Activated naive CD8-positive, alpha-beta T cell treated with anti-CD3 and anti-CD28 coated beads for 36 hours (primary cell): ENCODE measurements around the gene HAUS7. TPM values are rescaled to one million over a fixed set of nuclear protein-coding genes. Genes with fewer than 3 reads are reported as not detected.

Experiments
- DNase-seq: peaks from one replicate; pipeline ENCODE4 v3.0.0; 2021
- H3K27ac Mint-ChIP-seq: one replicate; pipeline ENCODE4 v1.8.0; 2022; ENCODE audit warnings: mild to moderate bottlenecking, moderate library complexity, mixed read lengths
- H3K27me3 Mint-ChIP-seq: one replicate; pipeline ENCODE4 v1.8.0; 2022; ENCODE audit warnings: mild to moderate bottlenecking, mixed read lengths
- H3K36me3 Mint-ChIP-seq: one replicate; pipeline ENCODE4 v1.8.0; 2021; ENCODE audit warnings: mild to moderate bottlenecking, mixed read lengths
- H3K4me1 Mint-ChIP-seq: one replicate; pipeline ENCODE4 v1.8.0; 2021; ENCODE audit warnings: mixed read lengths
- H3K4me3 Mint-ChIP-seq: one replicate; pipeline ENCODE4 v1.8.0; 2022; ENCODE audit warnings: mild to moderate bottlenecking, moderate library complexity, mixed read lengths
- H3K9me3 Mint-ChIP-seq: one replicate; pipeline ENCODE4 v1.8.0; 2022; ENCODE audit warnings: mixed read lengths
- total RNA-seq, 2 experiments: library from RNA; stranded (reverse); gene quantifications; one replicate each; pipeline ENCODE4 v1.2.3, GENCODE V29; 2021

Gene HAUS7
- 10 to 100 TPM; 66.4 to 67.2 TPM for total RNA-seq

- Mint-ChIP-seq H3K4me1 (peaks cover 6% of the 10 kb centered on the region), H3K36me3 (peaks cover 4% of the 10 kb centered on the region), H3K9me3 (no peaks in the 10 kb centered on the region), H3K27me3 (no peaks in the 10 kb centered on the region), H3K4me3 (peak within 1 kb of the TSS; percentile 83), H3K27ac (peak within 1 kb of the TSS; percentile 82)
- DNase-seq, result peak; percentile 85
Measured at GRCh38 chrX:153470411-153471363, at the start of gene HAUS7. Gene HAUS7 (minus strand): TSS chrX:153470576. CDS start chrX:153470557, 19 bp downstream.

GRCh38 chrX:153519569-153520286 is 49.4 kb upstream of the HAUS7 start:
- Mint-ChIP-seq H3K36me3 (no peaks in the 10 kb centered on the region), H3K27me3 (peaks cover 40% of the 10 kb centered on the region), H3K4me3 (no peak overlapping the region), H3K27ac (no peak overlapping the region), H3K4me1 (no peaks in the 10 kb centered on the region), H3K9me3 (no peaks in the 10 kb centered on the region)
- DNase-seq, result no peak

- Mint-ChIP-seq H3K4me1 (no peaks in the 10 kb centered on the region), H3K36me3 (no peaks in the 10 kb centered on the region), H3K9me3 (no peaks in the 10 kb centered on the region), H3K4me3 (no peak overlapping the region), H3K27ac (no peak overlapping the region), H3K27me3 (peaks cover 40% of the 10 kb centered on the region)
- DNase-seq, result no peak
Measured at GRCh38 chrX:153517946-153518834, 47.8 kb upstream of the HAUS7 start.

DNA sequence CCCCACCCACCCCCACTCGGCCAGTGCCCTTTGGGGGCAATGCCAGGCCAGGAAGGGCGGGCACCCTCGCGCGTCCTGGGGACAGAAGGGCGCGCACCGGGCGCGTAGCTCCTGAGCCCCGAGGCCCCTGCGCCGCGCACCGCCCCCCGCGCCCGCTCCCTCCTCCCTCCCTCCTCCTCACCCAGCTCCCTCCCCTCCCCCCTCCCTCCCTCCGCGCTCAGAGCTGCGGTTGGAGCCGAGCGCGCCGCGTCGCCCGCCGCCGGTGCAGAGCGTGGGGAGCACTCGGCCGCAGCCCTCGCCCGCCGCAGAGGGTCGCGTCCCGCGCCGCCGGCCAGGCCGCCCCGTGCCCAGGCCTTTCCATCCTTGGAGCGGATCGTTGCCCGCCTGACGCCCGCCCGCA is 47.0 kb upstream of the HAUS7 start, which contains the start of gene ATP2B3:
Gene ATP2B3 (plus strand): TSS at position 220 of the 400 bp plus-strand sequence. CDS start 18,606 bp downstream, outside the sequence.
- no peaks in the 10 kb centered on the region for H3K4me1 Mint-ChIP-seq
- no peak within 1 kb of the TSS for H3K4me3 Mint-ChIP-seq
- H3K9me3 Mint-ChIP-seq, result no peaks in the 10 kb centered on the region
- no peak within 1 kb of the TSS for H3K27ac Mint-ChIP-seq
- no peaks in the 10 kb centered on the region for H3K36me3 Mint-ChIP-seq
- DNase-seq, result no peak
- H3K27me3 Mint-ChIP-seq, result peaks cover 40% of the 10 kb centered on the region

DNA sequence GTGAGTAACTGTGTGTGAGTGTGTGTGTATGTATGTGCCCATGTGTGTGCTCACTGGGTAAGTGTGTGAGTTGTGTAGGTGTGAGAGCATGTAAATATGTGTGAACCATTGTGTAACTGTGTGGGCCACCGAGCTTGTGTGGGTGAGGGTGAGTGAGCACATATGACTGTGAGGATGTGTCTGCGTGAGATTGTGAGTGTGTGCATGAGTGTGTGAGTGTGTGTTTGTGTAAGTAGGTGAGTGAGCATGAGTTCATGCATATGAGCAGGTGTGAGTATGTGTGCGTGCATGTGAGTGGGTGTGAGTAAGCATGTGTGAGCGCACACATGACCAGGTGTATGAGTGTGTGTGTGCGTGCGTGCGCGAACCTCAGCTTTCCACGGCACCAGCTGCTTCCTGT is 45.7 kb upstream of the HAUS7 start:
- H3K36me3 Mint-ChIP-seq, result no peaks in the 10 kb centered on the region
- H3K4me1 Mint-ChIP-seq, result no peaks in the 10 kb centered on the region
- no peak for DNase-seq
- no peak overlapping the region for H3K4me3 Mint-ChIP-seq
- peaks cover 35% of the 10 kb centered on the region for H3K27me3 Mint-ChIP-seq
- H3K27ac Mint-ChIP-seq, result no peak overlapping the region
- H3K9me3 Mint-ChIP-seq, result no peaks in the 10 kb centered on the region

- Mint-ChIP-seq H3K27ac (no peak overlapping the region), H3K27me3 (peaks cover 34% of the 10 kb centered on the region)
Measured at GRCh38 chrX:153515435-153515834, 45.1 kb upstream of the HAUS7 start.

DNA sequence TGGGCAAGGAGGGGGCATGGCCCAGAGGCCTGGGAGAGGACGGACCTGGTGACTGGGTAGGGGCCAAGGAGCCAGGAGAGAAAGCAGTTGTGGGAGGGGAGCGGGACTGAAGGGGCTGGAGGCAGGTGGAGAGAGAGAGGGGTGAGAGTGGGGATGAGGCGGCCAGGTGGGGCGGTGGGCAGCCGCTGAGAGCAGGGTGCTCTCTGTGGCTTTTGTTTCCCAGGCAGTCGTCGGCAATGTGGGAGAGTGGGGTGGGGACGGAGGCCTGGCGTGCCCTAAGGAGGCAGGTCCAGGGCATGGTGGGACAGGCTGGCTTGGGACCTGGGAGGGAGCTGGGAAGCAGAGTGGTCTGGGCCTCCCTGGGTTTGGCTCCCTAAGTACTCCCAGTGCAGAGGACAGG is 43.9 kb upstream of the HAUS7 start:
- Mint-ChIP-seq H3K4me3 (no peak overlapping the region), H3K4me1 (no peaks in the 10 kb centered on the region), H3K27ac (no peak overlapping the region)

More at GRCh38 chrX:153515435-153515834, 45.1 kb upstream of the HAUS7 start:
- H3K36me3 Mint-ChIP-seq, result no peaks in the 10 kb centered on the region
- H3K4me1 Mint-ChIP-seq, result no peaks in the 10 kb centered on the region
- DNase-seq, result no peak
- no peaks in the 10 kb centered on the region for H3K9me3 Mint-ChIP-seq
- no peak overlapping the region for H3K4me3 Mint-ChIP-seq

DNA sequence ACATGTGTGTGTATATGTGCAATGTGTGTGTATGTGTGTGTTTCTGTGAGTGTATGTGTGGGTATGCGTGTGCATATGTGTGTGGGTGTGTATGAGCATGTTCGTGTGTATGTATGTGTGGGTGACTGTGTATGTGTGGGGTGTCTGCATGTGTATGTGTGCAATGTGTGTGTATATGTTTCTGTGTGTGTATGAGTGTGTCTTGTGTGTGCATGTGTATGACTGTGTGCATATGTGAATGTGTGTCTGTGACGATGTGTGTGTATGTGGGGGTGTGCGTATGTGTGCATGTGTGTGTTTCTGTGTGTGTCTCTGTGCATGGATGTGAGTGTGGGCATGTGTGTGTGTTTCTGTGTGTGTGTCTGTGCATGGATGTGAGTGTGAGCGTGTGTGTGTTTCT is 42.9 kb upstream of the HAUS7 start:
- H3K27me3 Mint-ChIP-seq, result peaks cover 18% of the 10 kb centered on the region
- no peaks in the 10 kb centered on the region for H3K9me3 Mint-ChIP-seq
- no peak overlapping the region for H3K27ac Mint-ChIP-seq
- no peak overlapping the region for H3K4me3 Mint-ChIP-seq
- DNase-seq, result no peak
- no peaks in the 10 kb centered on the region for H3K4me1 Mint-ChIP-seq
- no peaks in the 10 kb centered on the region for H3K36me3 Mint-ChIP-seq

More for the DNA sequence above, 43.9 kb upstream of the HAUS7 start:
- H3K27me3 Mint-ChIP-seq, result peaks cover 28% of the 10 kb centered on the region
- H3K9me3 Mint-ChIP-seq, result no peaks in the 10 kb centered on the region
- H3K36me3 Mint-ChIP-seq, result no peaks in the 10 kb centered on the region
- DNase-seq, result no peak

- peaks cover 16% of the 10 kb centered on the region for H3K27me3 Mint-ChIP-seq
- no peaks in the 10 kb centered on the region for H3K36me3 Mint-ChIP-seq
- H3K9me3 Mint-ChIP-seq, result no peaks in the 10 kb centered on the region
- peaks cover 1% of the 10 kb centered on the region for H3K4me1 Mint-ChIP-seq
- H3K27ac Mint-ChIP-seq, result no peak overlapping the region
- DNase-seq, result no peak
- H3K4me3 Mint-ChIP-seq, result no peak overlapping the region
Measured at GRCh38 chrX:153512501-153512893, 42.1 kb upstream of the HAUS7 start.

- no peak for DNase-seq
- no peak overlapping the region for H3K4me3 Mint-ChIP-seq
- no peak overlapping the region for H3K27ac Mint-ChIP-seq
- H3K4me1 Mint-ChIP-seq, result peaks cover 1% of the 10 kb centered on the region
- H3K9me3 Mint-ChIP-seq, result no peaks in the 10 kb centered on the region
- H3K36me3 Mint-ChIP-seq, result no peaks in the 10 kb centered on the region
- H3K27me3 Mint-ChIP-seq, result peaks cover 13% of the 10 kb centered on the region
Measured at GRCh38 chrX:153511784-153512500, 41.6 kb upstream of the HAUS7 start.

- Mint-ChIP-seq H3K27me3 (no peaks in the 10 kb centered on the region), H3K4me1 (peaks cover 1% of the 10 kb centered on the region), H3K4me3 (no peak overlapping the region), H3K36me3 (no peaks in the 10 kb centered on the region), H3K9me3 (no peaks in the 10 kb centered on the region), H3K27ac (no peak overlapping the region)
- no peak for DNase-seq
Measured at GRCh38 chrX:153510383-153510782, 40.0 kb upstream of the HAUS7 start.

DNA sequence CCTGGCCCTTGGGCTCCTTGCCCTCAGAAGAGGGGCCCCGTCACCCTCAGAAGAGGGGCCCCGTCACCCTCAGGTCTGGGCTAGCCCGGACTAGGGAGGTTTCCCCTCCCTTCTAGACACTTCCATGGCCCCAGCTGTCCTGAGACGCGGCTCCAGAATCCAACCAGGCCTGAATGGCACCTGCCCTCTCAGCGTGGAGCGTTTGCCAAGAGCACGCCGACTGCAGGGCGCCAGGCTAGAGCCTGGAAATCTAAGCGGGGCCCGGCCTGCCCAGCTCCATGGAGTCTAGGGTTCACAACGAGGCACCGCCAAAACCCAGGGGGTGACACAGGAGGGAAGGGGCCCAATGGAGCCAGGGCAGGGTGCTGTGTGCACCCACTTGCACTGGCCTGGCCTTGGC is 39.2 kb upstream of the HAUS7 start:
- peaks cover 1% of the 10 kb centered on the region for H3K4me1 Mint-ChIP-seq
- H3K36me3 Mint-ChIP-seq, result no peaks in the 10 kb centered on the region
- H3K4me3 Mint-ChIP-seq, result no peak overlapping the region
- no peak for DNase-seq
- no peaks in the 10 kb centered on the region for H3K9me3 Mint-ChIP-seq
- no peak overlapping the region for H3K27ac Mint-ChIP-seq
- H3K27me3 Mint-ChIP-seq, result no peaks in the 10 kb centered on the region

- H3K4me1 Mint-ChIP-seq, result peaks cover 1% of the 10 kb centered on the region
- peak; percentile 78 for DNase-seq
- no peaks in the 10 kb centered on the region for H3K27me3 Mint-ChIP-seq
- H3K9me3 Mint-ChIP-seq, result no peaks in the 10 kb centered on the region
- H3K4me3 Mint-ChIP-seq, result no peak overlapping the region
- no peaks in the 10 kb centered on the region for H3K36me3 Mint-ChIP-seq
- no peak overlapping the region for H3K27ac Mint-ChIP-seq
Measured at GRCh38 chrX:153507484-153508178, 37.3 kb upstream of the HAUS7 start.

DNA sequence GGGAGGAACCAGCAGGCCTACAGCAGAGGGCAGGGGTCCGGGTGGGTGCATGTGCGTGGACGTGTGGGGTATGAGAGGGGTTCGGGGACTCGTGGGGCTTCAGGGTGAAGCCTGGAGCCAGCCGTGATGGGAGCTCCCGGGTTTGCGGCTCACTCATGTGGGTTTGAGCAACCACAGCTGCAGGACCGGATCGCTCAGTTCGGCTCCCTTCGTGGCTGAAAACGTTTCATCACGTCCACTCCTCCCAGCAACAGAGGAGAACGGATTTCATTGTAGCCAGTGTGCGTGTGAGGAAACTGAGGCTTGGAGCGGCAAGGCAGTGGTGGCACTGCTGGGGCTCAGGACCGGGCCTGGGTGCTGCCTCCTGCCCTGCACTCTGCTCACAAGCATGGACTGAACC is 35.0 kb upstream of the HAUS7 start:
- no peaks in the 10 kb centered on the region for H3K27me3 Mint-ChIP-seq
- no peaks in the 10 kb centered on the region for H3K9me3 Mint-ChIP-seq
- H3K27ac Mint-ChIP-seq, result no peak overlapping the region
- peaks cover 1% of the 10 kb centered on the region for H3K4me1 Mint-ChIP-seq
- H3K4me3 Mint-ChIP-seq, result no peak overlapping the region
- no peak for DNase-seq
- no peaks in the 10 kb centered on the region for H3K36me3 Mint-ChIP-seq
